Uterus (tissue), 4 donors: ENCODE measurements around the gene TPRA1. TPM values are rescaled to one million over a fixed set of nuclear protein-coding genes. Genes with fewer than 3 reads are reported as not detected.

ENCODE experiments used
- DNase-seq, 2 donors: peaks; one replicate each; pipeline ENCODE4 v3.0.0-alpha.2; 2019 to 2020
- H3K27ac ChIP-seq, 2 donors: fragments of 200-600 bp; sonication (generic); 1 replicate in 1 of 2; 2 replicates in 1 of 2; pipeline ENCODE4 v1.5.1; 2016 to 2018
- H3K27me3 ChIP-seq, 2 donors: fragments of 200-600 bp; sonication (generic); one replicate each; pipeline ENCODE4 v1.5.1; 2018 to 2019; ENCODE audit warnings: control low read depth in 1 of 2
- H3K36me3 ChIP-seq, 2 donors: fragments of 200-600 bp; sonication (generic); one replicate each; pipeline ENCODE4 v1.5.1; 2019; ENCODE audit warnings: control low read depth in 1 of 2
- H3K4me1 ChIP-seq, 2 donors: fragments of 200-600 bp; sonication (generic); one replicate each; pipeline ENCODE4 v1.5.1; 2018 to 2019; ENCODE audit warnings: control low read depth in 1 of 2
- H3K4me3 ChIP-seq, 2 donors: fragments of 200-600 bp; sonication (generic); 1 replicate in 1 of 2; 2 replicates in 1 of 2; pipeline ENCODE4 v1.5.1; 2018 to 2019; ENCODE audit warnings: mild to moderate bottlenecking in 1 of 2
- H3K9me3 ChIP-seq, 2 donors: fragments of 200-600 bp; sonication (generic); one replicate each; pipeline ENCODE4 v1.5.1; 2019; ENCODE audit warnings: control low read depth in 1 of 2
- CTCF ChIP-seq, 4 experiments: fragments of 200-600 bp in 2 of 4; fragments of 450-650 bp in 2 of 4; sonication (generic) in 2 of 4; IDR thresholded peaks; one replicate each; pipeline ENCODE4 v1.5.1; 2016 to 2019; ENCODE audit warnings: antibody characterized with exemption in 4 of 4, mild to moderate bottlenecking in 2 of 4, moderate library complexity in 1 of 4
- POLR2A ChIP-seq, 2 donors: fragments of 450-650 bp; IDR thresholded peaks; one replicate each; pipeline ENCODE4 v1.6.1; 2016; ENCODE audit warnings: antibody characterized with exemption in 2 of 2, mild to moderate bottlenecking in 1 of 2, moderate library complexity in 1 of 2
- intact Hi-C: fragments of 100-400 bp; cut with DNase I; formaldehyde crosslinking; loops from one replicate; pipeline ENCODE4 v1.15.1; 2023; ENCODE audit warnings: low total_unique reads
- total RNA-seq, 4 donors: library from RNA; depleted of rRNA in 3 of 4; stranded (reverse); fragments of >200 nt in 3 of 4; gene quantifications; one replicate each; pipeline versions ENCODE4 v1.1.0 to v1.2.4, GENCODE V29; 2014 to 2023
- donor health status: DM: yes; HTN: yes; CAD: no.

The TPRA1 gene
- total RNA-seq, 4 donors from 2014 or later: 22.4 to 72.5 (median 37.7) TPM

GRCh38 chr3:127622031-127622430, 31.5 kb upstream of the TPRA1 start:
- DNase-seq: no peak
- no peaks in the 10 kb centered on the region for H3K27me3 ChIP-seq
- no peak overlapping the region for H3K27ac ChIP-seq
- TF ChIP-seq POLR2A (IDR thresholded peaks at IDR 0.05) (no peak), CTCF (IDR thresholded peaks at IDR 0.05) (no peak)
- no peaks in the 10 kb centered on the region for H3K9me3 ChIP-seq
- H3K4me3 ChIP-seq: no peak overlapping the region
- no peaks in the 10 kb centered on the region for H3K4me1 ChIP-seq
- H3K36me3 ChIP-seq: no peaks in the 10 kb centered on the region
- intact Hi-C loops: no loop called here

- H3K4me3 ChIP-seq: no peak overlapping the region
- no peak overlapping the region for H3K27ac ChIP-seq
- H3K9me3 ChIP-seq: no peaks in the 10 kb centered on the region
- intact Hi-C loops: no loop called here
- no peaks in the 10 kb centered on the region for H3K36me3 ChIP-seq
- no peaks in the 10 kb centered on the region for H3K4me1 ChIP-seq
- TF ChIP-seq POLR2A (IDR thresholded peaks at IDR 0.05): no peak
- no peak for TF ChIP-seq CTCF (IDR thresholded peaks at IDR 0.05)
- DNase-seq: no peak
- H3K27me3 ChIP-seq: no peaks in the 10 kb centered on the region
Measured at GRCh38 chr3:127620637-127621375, 30.3 kb upstream of the TPRA1 start.

- TF ChIP-seq CTCF (IDR thresholded peaks at IDR 0.05) (no peak), POLR2A (IDR thresholded peaks at IDR 0.05) (no peak)
- no peaks in the 10 kb centered on the region for H3K9me3 ChIP-seq
- H3K4me1 ChIP-seq: no peaks in the 10 kb centered on the region
- no peak for DNase-seq
- H3K36me3 ChIP-seq: no peaks in the 10 kb centered on the region
- no peak overlapping the region for H3K4me3 ChIP-seq
- H3K27ac ChIP-seq: no peak overlapping the region
- no peaks in the 10 kb centered on the region for H3K27me3 ChIP-seq
- intact Hi-C loops: no loop called here
Measured at GRCh38 chr3:127618891-127619290, 28.4 kb upstream of the TPRA1 start.

GRCh38 chr3:127616836-127617605, 26.5 kb upstream of the TPRA1 start:
- Histone ChIP-seq H3K36me3 (no peaks in the 10 kb centered on the region), H3K4me1 (no peaks in the 10 kb centered on the region), H3K4me3 (no peak overlapping the region), H3K9me3 (no peaks in the 10 kb centered on the region), H3K27ac (no peak overlapping the region), H3K27me3 (no peaks in the 10 kb centered on the region)
- DNase-seq: no peak
- intact Hi-C loops: no loop called here
- TF ChIP-seq POLR2A (IDR thresholded peaks at IDR 0.05): no peak
- no peak for TF ChIP-seq CTCF (IDR thresholded peaks at IDR 0.05)

GRCh38 chr3:127615631-127616305, 25.2 kb upstream of the TPRA1 start:
- Histone ChIP-seq H3K27ac (no peak overlapping the region), H3K4me3 (no peak overlapping the region), H3K27me3 (no peaks in the 10 kb centered on the region), H3K36me3 (no peaks in the 10 kb centered on the region), H3K9me3 (no peaks in the 10 kb centered on the region), H3K4me1 (no peaks in the 10 kb centered on the region)
- no peak for TF ChIP-seq POLR2A (IDR thresholded peaks at IDR 0.05)
- TF ChIP-seq CTCF (IDR thresholded peaks at IDR 0.05): no peak
- DNase-seq: no peak
- intact Hi-C loops: no loop called here
